NCI-H2107 treated with DMSO at 0.1 percent for 48 hours (cell line): ENCODE measurements around the gene FRAS1.
"Not testable (repeated sequence)": the region's sequence is repeated elsewhere in the genome, so short reads cannot be mapped to it uniquely, and the experiment has no call there.

Experiments used
- DNase-seq: peaks from one replicate; lab custom pipeline; 2025; ENCODE audit not compliant: unreplicated experiment; lab: John Stamatoyannopoulos, UW

The FRAS1 gene

DNA sequence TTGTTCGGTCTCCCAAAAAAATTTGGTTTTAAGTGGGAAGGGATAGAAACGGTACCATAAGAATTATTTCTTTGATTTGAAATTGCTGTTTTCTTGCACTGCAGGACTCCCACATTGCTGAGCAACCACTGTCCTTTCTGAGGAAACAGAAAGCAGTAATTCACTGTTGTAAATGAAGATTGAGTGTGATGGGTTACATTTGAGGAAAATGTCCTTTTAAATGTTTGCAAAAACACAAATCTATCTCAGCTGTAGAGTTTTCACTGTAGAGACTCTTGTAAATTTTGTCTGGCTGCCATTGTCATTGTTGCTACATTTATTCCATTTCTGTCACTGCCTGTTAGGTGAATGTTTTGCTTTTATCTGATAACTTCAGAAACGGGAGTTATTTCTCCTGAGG is 105.2 kb downstream of the FRAS1 start:
- DNase-seq = no peak

DNA sequence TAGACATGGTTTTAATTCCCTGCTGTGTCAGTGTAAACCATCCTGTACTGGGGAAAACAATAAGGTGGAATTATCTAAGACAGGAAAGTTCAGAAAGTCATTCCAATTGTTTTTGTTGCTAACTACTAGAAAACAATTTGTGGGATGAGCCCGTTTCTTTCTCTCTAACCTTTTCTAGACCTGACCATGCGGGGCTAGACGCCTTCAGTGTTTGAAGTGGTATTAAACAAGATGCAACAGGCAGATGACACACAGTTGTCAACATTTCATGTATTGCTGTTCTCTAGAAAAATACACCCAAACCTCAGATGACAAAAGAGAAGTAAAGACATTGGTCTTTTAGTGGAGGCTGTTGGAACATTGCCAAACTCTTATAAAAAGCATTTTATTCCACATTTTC is 105.7 kb downstream of the FRAS1 start:
- no peak for DNase-seq

- DNase-seq = no peak
Measured at GRCh38 chr4:78165758-78166157, 108.6 kb downstream of the FRAS1 start.

DNA sequence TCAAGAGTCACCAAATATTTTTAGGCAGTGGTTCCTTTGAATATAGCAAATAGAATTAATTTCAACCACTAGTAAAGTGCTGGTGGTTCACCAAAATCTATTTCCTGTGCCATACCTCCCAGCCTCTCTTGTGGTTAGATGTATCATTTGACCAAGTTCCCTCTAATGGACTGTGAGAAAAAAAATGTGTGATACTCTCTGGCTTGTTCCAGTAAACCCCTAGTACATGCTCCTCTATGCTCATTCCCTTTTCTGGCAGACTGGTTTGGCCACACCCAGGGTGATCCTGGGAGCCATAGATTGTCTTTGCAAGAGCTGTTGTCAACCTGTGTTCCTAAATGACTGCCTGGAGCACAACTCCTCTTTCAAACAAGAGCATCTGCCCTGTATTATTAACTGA is 109.5 kb downstream of the FRAS1 start:
- peak; percentile 38 for DNase-seq

GRCh38 chr4:78167510-78167909 is 110.4 kb downstream of the FRAS1 start:
- no peak for DNase-seq

DNA sequence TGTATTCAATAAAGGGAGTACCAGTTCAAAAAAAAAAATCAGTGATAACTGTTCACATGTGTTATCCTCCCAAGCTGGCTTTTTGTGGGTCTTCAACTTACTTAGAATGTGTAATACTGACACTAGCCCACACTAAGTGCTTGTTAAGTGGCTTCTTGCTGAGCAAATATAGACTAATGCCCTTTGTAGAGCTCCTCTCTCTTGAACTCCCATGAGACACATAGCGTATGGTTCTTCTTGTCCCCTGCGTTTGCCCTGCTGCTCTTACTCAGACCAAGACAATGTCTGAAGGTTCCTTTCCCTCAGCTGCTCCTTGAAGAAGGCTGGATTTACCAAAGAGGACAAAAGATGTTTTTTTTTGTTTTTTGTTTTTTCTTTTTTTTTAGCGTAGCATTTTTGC is 110.9 kb downstream of the FRAS1 start:
- peak; percentile 59 for DNase-seq

DNA sequence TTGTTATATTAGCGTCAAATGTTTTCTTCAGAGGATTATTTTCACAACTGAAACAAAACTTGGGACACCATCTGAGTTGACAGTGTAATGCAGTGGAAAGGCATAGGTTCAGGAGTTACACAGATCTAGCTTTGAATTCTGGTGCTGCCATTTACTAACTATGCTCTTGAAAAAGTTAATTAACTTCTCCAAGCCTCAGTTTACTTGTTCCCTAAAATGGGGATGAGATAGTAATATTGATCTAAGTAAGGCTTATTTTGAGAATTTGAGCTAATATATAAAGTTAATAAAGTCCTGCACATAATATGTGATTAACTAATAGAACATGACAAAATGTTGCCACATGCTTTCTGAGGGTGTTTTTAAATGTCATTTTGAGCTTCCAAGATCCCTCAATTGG is 112.6 kb downstream of the FRAS1 start:
- DNase-seq = no peak

DNA sequence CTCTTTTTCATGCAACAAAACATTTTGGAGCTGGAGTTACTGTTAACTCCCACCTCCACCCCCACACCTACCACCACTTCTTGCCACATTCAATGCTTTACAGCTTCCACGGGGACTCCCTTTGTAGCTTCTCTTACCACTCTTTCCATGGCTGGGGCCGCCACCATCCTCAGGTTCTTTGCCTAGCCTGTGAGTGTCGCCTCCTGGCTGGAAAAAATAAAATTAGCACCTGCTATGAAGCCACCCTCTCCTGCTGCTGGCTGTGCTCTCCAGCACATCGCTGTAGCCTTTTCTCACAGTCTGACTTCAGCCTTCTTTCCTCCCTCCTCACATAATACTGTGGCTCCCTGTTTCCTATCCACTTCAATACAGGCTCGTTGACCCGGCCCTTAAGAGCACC is 114.4 kb downstream of the FRAS1 start:
- DNase-seq = no peak

GRCh38 chr4:78174891-78175290 is 117.8 kb downstream of the FRAS1 start:
- no peak for DNase-seq

DNA sequence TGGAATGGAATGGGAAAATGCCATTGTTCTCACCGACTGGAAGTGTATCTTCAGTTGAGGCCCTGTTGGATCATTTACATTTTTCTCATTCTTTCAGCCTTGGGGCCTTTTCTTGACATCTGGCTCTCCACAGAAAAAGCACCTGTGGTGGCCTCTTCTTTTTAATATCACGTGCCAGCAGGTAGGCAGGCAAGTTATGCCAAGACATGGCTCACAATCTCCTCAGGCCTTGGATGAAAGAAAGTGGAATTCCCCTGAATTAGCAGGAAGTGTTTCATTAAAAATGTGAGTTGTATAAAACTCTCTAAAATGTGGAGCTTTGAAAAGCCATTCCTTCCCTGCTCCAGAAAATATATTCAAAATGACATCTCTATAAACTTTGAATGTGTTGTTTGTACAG is 122.1 kb downstream of the FRAS1 start:
- no peak for DNase-seq

- DNase-seq = not testable (repeated sequence)
Measured at GRCh38 chr4:78181681-78182234, 124.6 kb downstream of the FRAS1 start.

GRCh38 chr4:78184584-78184983 is 127.5 kb downstream of the FRAS1 start:
- no peak for DNase-seq

GRCh38 chr4:78185117-78185516 is 128.0 kb downstream of the FRAS1 start:
- DNase-seq = no peak

DNA sequence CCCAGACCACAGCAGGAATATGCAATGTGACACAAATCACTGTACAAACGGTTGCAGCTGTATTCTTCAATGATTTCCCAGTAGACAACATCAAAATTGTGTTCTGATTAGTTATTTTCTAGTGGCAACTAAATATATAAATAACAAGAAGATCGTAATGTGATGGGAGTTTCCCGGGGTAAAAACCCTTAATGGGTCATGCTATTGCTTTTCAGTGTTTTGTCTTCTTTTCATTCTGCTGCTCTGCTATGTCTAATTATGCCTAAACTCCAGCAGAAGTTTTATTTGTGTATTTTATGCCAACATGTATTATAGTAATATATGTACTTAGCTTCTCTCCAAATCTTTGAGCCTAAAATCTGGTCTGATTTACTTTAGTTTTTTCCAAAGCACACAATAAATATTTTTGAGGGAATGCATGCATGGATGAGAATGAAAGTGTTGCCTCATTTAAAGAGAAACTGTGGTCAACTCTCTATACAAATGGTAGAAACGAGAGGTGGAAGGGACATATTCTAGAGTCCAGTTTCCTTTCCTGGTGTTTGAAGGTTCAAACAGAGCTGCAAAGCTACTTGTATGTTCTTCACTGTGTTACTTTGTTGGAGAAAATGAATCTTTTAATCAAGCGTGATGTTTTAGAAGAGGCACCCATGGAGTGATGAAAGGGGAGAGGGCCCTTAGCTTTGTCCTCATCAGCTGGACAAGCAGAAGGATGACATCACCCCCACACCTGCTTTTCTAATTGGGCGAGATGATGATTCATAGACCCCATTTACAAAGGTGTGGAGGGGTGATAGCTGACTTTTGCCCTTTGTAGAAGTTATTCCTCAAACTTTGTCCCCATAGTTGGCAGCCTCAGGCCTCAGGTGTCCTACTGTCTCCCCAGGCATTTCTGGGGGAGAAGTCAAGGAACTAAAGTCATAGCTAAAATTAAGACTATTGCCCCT is 129.7 kb downstream of the FRAS1 start:
- DNase-seq = no peak

DNA sequence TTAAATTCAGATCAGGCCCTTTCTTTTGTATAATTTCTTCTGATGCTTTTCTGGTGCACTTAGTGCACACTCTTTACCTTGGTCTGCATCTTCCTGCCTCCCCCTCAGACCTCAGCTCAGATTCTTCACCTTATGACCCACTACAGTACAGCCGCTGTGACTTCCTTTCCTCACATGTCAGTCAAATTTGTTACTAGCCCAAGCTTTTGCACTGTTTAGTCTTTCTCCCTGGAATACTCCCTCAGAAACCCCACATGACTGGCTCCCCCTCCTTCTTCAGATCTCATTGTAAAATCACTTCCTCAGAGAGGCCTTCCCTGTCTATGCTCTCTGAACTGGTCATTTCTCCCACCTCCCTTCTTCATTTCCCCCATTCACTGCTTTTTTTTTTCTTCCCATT is 132.9 kb downstream of the FRAS1 start:
- no peak for DNase-seq

GRCh38 chr4:78190595-78190994 is 133.5 kb downstream of the FRAS1 start:
- DNase-seq = no peak

- DNase-seq = no peak
Measured at GRCh38 chr4:78197947-78198346, 140.8 kb downstream of the FRAS1 start.

DNA sequence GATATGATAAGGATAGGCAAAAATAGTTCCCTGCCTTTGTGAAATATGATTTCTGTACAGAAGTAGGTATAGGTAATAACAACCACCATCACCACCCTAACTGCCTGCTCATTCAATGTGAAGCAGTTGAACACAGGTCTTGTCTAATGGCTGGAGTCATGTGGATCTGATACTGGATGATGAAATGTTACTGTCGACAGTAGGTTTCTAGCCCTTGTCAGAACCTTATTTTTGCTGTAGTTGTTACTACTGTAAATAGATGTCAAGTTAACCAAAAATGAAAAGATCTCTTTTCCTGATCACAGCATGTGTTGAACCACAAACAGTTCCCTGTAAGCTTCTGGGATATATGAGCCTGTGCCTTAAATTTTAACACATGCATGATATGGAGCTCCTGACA is 142.9 kb downstream of the FRAS1 start:
- no peak for DNase-seq

DNA sequence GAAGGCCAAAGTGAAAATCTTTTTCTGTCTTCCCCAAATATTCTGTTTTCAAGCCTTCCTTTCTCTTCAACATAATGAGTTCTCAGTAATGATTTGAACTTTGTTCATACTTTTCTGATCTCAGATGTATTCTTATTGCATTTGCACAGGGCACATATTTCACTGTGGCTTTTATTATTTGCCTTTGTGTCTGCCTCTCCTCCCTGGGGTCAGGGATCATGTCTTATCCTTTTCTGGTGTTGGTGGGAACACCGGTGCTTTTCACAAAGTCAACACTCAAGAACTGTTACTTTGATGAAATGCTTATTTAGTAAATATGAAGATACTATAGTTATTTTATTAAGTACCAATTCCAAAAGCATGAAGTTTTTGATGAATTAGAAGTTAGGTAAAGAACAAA is 143.8 kb downstream of the FRAS1 start:
- no peak for DNase-seq

- DNase-seq = no peak
Measured at GRCh38 chr4:78204176-78204575, 147.1 kb downstream of the FRAS1 start.

DNA sequence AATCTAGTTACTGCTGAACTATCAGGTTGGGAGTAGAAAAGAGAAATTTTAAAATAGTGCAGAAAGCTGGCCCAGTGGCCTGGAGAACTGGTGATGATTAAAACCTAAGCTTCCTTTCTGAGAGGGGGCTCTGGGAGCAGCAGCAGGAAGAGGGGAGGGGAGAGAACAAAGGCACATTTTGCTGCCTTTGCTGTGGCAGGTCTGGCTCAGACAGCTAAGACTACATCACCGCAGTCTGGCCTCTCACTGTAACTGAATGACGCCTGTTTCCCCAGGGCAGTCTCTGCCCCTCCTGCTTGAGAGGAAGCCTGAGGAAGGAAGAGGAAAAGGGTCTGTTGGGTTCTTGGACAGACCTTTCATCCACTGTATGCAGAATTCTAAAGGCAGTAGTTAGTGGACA is 148.5 kb downstream of the FRAS1 start:
- DNase-seq = no peak

- DNase-seq = no peak
Measured at GRCh38 chr4:78207541-78207940, 150.4 kb downstream of the FRAS1 start.

GRCh38 chr4:78207951-78208350 is 150.8 kb downstream of the FRAS1 start:
- no peak for DNase-seq
